ENCODE data around the gene PIGK. TPM values are rescaled to one million over a fixed set of nuclear protein-coding genes. Genes with fewer than 3 reads are reported as not detected.

Gene PIGK
- total RNA-seq, 4 donors from 2014 or later, result 1.1 to 14.1 (median 8.3) TPM

GRCh38 chr1:77253211-77253610, 34.0 kb upstream of the PIGK start:
- Histone ChIP-seq H3K9me3 (peaks cover 4 to 25% of the 10 kb centered on the region in 2 donors), H3K4me3 (no peak overlapping the region), H3K27ac (no peak overlapping the region), H3K36me3 (no peaks in the 10 kb centered on the region), H3K4me1 (no peaks in the 10 kb centered on the region), H3K27me3 (no peaks in the 10 kb centered on the region)
- in situ Hi-C loops (cut with MboI; ENCODE audit: low pct_ligation_motif_present in 1 of 4, low pct_unique_long_range_greater_than_20kb in 1 of 4, low sequenced_read_pairs in 3 of 4), result no loop called here
- no peak for DNase-seq
- intact Hi-C loops (cut with DNase I; ENCODE audit: low total_unique reads), result no loop called here
- WGBS, 2 donors (ENCODE audit: low coverage in 1 of 2), result 61 to 63% methylated on average over 1 of the region's 1 CpG
- TF ChIP-seq POLR2A (IDR thresholded peaks at IDR 0.05) (no peak), CTCF (IDR thresholded peaks at IDR 0.05) (no peak), EP300 (IDR thresholded peaks at IDR 0.05; ENCODE audit: low read depth) (no peak), POLR2AphosphoS5 (IDR thresholded peaks at IDR 0.05) (no peak)

- no peak overlapping the region for H3K4me3 ChIP-seq
- no peaks in the 10 kb centered on the region for H3K36me3 ChIP-seq
- peaks cover 4 to 25% of the 10 kb centered on the region in 2 donors for H3K9me3 ChIP-seq
- in situ Hi-C loops (cut with MboI; ENCODE audit: low pct_ligation_motif_present in 1 of 4, low pct_unique_long_range_greater_than_20kb in 1 of 4, low sequenced_read_pairs in 3 of 4), result no loop called here
- no peak overlapping the region for H3K27ac ChIP-seq
- no peak for TF ChIP-seq POLR2A (IDR thresholded peaks at IDR 0.05)
- H3K27me3 ChIP-seq, result no peaks in the 10 kb centered on the region
- DNase-seq, result no peak
- intact Hi-C loops (cut with DNase I; ENCODE audit: low total_unique reads), result no loop called here
- H3K4me1 ChIP-seq, result no peaks in the 10 kb centered on the region
- WGBS, 2 donors (ENCODE audit: low coverage in 1 of 2), result 82 to 92% methylated on average over 1 of the region's 1 CpG
These were observed 30.9 kb upstream of the PIGK start for GRCh38 chr1:77250126-77250525.

DNA sequence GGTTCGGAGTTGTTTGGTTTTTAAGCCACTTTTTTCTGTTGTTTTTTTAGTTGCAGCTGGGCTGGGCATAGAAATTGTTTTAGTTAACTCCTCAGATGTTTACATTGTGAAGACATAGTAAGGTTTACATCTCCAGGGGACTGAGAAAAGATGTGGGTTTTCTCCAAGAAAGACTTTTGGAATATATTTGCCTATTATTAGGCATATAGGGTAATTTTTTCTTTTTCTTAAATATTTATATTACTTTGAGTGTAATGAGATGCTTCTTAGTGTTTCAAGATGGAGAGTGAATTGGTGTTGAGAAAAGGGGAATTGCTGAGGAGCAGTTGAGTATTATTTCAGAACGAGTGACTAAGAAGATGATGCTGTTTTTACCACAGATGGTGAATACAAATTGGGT, 26.6 kb upstream of the PIGK start:
- Histone ChIP-seq H3K36me3 (no peaks in the 10 kb centered on the region), H3K4me3 (no peak overlapping the region), H3K4me1 (no peaks in the 10 kb centered on the region), H3K27me3 (no peaks in the 10 kb centered on the region), H3K9me3 (peaks cover 0 to 15% of the 10 kb centered on the region in 2 donors), H3K27ac (no peak overlapping the region)
- in situ Hi-C loops (cut with MboI; ENCODE audit: low pct_ligation_motif_present in 1 of 4, low pct_unique_long_range_greater_than_20kb in 1 of 4, low sequenced_read_pairs in 3 of 4) (no loop called here), intact Hi-C loops (cut with DNase I; ENCODE audit: low total_unique reads) (no loop called here)
- TF ChIP-seq POLR2A (IDR thresholded peaks at IDR 0.05) (no peak), CTCF (IDR thresholded peaks at IDR 0.05) (no peak), POLR2AphosphoS5 (IDR thresholded peaks at IDR 0.05) (no peak), EP300 (IDR thresholded peaks at IDR 0.05; ENCODE audit: low read depth) (no peak)
- 63 to 73% methylated on average over 2 of the region's 2 CpGs for WGBS, 2 donors (ENCODE audit: low coverage in 1 of 2)
- DNase-seq, result no peak

- in situ Hi-C loops (cut with MboI; ENCODE audit: low pct_ligation_motif_present in 1 of 4, low pct_unique_long_range_greater_than_20kb in 1 of 4, low sequenced_read_pairs in 3 of 4), result no loop called here
- Histone ChIP-seq H3K36me3 (no peaks in the 10 kb centered on the region), H3K9me3 (no peaks in the 10 kb centered on the region), H3K4me1 (no peaks in the 10 kb centered on the region), H3K27me3 (no peaks in the 10 kb centered on the region), H3K4me3 (no peak overlapping the region), H3K27ac (no peak overlapping the region)
- TF ChIP-seq EP300 (IDR thresholded peaks at IDR 0.05; ENCODE audit: low read depth), result no peak
- no peak for TF ChIP-seq CTCF (IDR thresholded peaks at IDR 0.05)
- no peak for TF ChIP-seq POLR2A (IDR thresholded peaks at IDR 0.05)
- 56 to 79% methylated on average over 2 to 3 of the region's 3 CpGs for WGBS, 2 donors (ENCODE audit: low coverage in 1 of 2)
- intact Hi-C loops (cut with DNase I; ENCODE audit: low total_unique reads), result no loop called here
- no peak for DNase-seq
These were observed 20.1 kb upstream of the PIGK start for GRCh38 chr1:77239311-77239710.

DNA sequence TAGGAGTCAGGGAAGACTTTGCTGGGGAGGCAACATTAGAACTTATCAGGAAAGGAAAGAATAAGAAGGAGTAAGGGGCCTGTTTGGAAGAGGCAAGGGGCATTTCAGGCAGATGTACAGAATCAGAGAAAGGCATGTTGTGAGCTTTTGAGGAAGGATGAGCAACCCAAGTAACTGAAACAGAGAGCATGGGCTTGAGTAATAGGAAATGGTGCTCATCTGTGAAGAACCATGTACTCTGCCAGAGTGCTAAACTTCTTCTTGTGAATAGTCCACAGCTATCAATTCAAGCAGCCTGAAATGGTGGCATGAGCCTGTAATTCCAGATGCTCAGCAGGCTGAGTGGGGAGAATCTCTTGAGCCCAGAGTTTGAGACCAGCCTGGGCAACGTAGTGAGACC, 19.2 kb upstream of the PIGK start:
- Histone ChIP-seq H3K36me3 (no peaks in the 10 kb centered on the region), H3K9me3 (no peaks in the 10 kb centered on the region), H3K27me3 (no peaks in the 10 kb centered on the region), H3K4me1 (no peaks in the 10 kb centered on the region), H3K4me3 (no peak overlapping the region), H3K27ac (no peak overlapping the region)
- intact Hi-C loops (cut with DNase I; ENCODE audit: low total_unique reads) (no loop called here), in situ Hi-C loops (cut with MboI; ENCODE audit: low pct_ligation_motif_present in 1 of 4, low pct_unique_long_range_greater_than_20kb in 1 of 4, low sequenced_read_pairs in 3 of 4) (no loop called here)
- no peak for DNase-seq
- 50% methylated on average over 1 of the region's 1 CpG for WGBS, 2 donors (ENCODE audit: low coverage in 1 of 2)
- no peak for TF ChIP-seq EP300 (IDR thresholded peaks at IDR 0.05; ENCODE audit: low read depth)
- TF ChIP-seq CTCF (IDR thresholded peaks at IDR 0.05), result no peak
- no peak for TF ChIP-seq POLR2A (IDR thresholded peaks at IDR 0.05)
- TF ChIP-seq POLR2AphosphoS5 (IDR thresholded peaks at IDR 0.05), result no peak
